ENCODE data around the gene GNAL. TPM values are rescaled to one million over a fixed set of nuclear protein-coding genes. Genes with fewer than 3 reads are reported as not detected.

GNAL gene
- total and polyA plus RNA-seq, 2 experiments from 2014 or later, result 7.5 to 21.6 TPM

GRCh38 chr18:11669948-11670275 lies 19.2 kb upstream of the GNAL start:
- H3K36me3 ChIP-seq (ENCODE audit: insufficient read depth), result no peaks in the 10 kb centered on the region
- Mint-ChIP-seq H3K4me1 (peaks cover 27% of the 10 kb centered on the region), H3K36me3 (ENCODE audit: low read depth) (no peaks in the 10 kb centered on the region), H3K4me3 (no peak overlapping the region), H3K27me3 (ENCODE audit: insufficient read depth, low read depth, poor library complexity) (peaks cover 18% of the 10 kb centered on the region), H3K9me3 (no peaks in the 10 kb centered on the region), H3K27ac (no peak overlapping the region)
- DNase-seq (ENCODE audit: low spot score) (no peak), ATAC-seq (peak; percentile 33; the same call in 2 of the 3 replicates)
- H3F3A ChIP-seq (replicated peaks; ENCODE audit: low read depth), result no peaks in the 10 kb centered on the region
- H3K4me2 ChIP-seq, result no peak overlapping the region
- H3K4me3 ChIP-seq, result no peak overlapping the region
- peak overlapping the region; percentile 85; the same call in 1 of the 2 replicates for H2AFZ ChIP-seq
- H3K4me1 ChIP-seq (ENCODE audit: insufficient read depth), result no peaks in the 10 kb centered on the region; the same call in 1 of the 2 replicates
- no peak overlapping the region for H3K27ac ChIP-seq (ENCODE audit: low read depth)
- TF ChIP-seq CTCF (conservative IDR thresholded peaks at IDR 0.05; ENCODE audit: low read depth in 2 of 2) (no peak), JUNB (IDR thresholded peaks at IDR 0.05; ENCODE audit: unreplicated experiment) (no peak)
- no peaks in the 10 kb centered on the region for H3K27me3 ChIP-seq (ENCODE audit: insufficient read depth)
- H4K20me1 ChIP-seq (replicated peaks; ENCODE audit: insufficient read depth), result no peaks in the 10 kb centered on the region
- no peaks in the 10 kb centered on the region for H3K79me2 ChIP-seq (replicated peaks; ENCODE audit: insufficient read depth)
- no peaks in the 10 kb centered on the region; the same call in 1 of the 2 replicates for H3K9me2 ChIP-seq (ENCODE audit: insufficient read depth)

GRCh38 chr18:11671156-11671555 lies 17.9 kb upstream of the GNAL start:
- H3K4me3 ChIP-seq, result no peak overlapping the region
- Mint-ChIP-seq H3K36me3 (ENCODE audit: low read depth) (no peaks in the 10 kb centered on the region), H3K4me3 (no peak overlapping the region), H3K4me1 (peaks cover 25% of the 10 kb centered on the region), H3K9me3 (no peaks in the 10 kb centered on the region), H3K27ac (no peak overlapping the region), H3K27me3 (ENCODE audit: insufficient read depth, low read depth, poor library complexity) (peaks cover 18% of the 10 kb centered on the region)
- H2AFZ ChIP-seq, result no peak overlapping the region
- no peaks in the 10 kb centered on the region for H4K20me1 ChIP-seq (replicated peaks; ENCODE audit: insufficient read depth)
- H3K4me1 ChIP-seq (ENCODE audit: insufficient read depth), result no peaks in the 10 kb centered on the region; the same call in 1 of the 2 replicates
- no peaks in the 10 kb centered on the region for H3K79me2 ChIP-seq (replicated peaks; ENCODE audit: insufficient read depth)
- H3F3A ChIP-seq (replicated peaks; ENCODE audit: low read depth), result no peaks in the 10 kb centered on the region
- H3K27ac ChIP-seq (ENCODE audit: low read depth), result no peak overlapping the region
- no peak overlapping the region for H3K4me2 ChIP-seq
- H3K27me3 ChIP-seq (ENCODE audit: insufficient read depth), result no peaks in the 10 kb centered on the region
- ATAC-seq (no peak), DNase-seq (ENCODE audit: low spot score) (no peak)
- H3K36me3 ChIP-seq (ENCODE audit: insufficient read depth), result no peaks in the 10 kb centered on the region
- no peaks in the 10 kb centered on the region; the same call in 1 of the 2 replicates for H3K9me2 ChIP-seq (ENCODE audit: insufficient read depth)
- TF ChIP-seq NANOG (IDR thresholded peaks at IDR 0.05; ENCODE audit: borderline replicate concordance) (no peak), REST (IDR thresholded peaks at IDR 0.05; ENCODE audit: unreplicated experiment) (no peak), CREB1 (CRISPR knock-in tag; IDR thresholded peaks at IDR 0.05; ENCODE audit: low read depth) (no peak), JUNB (IDR thresholded peaks at IDR 0.05; ENCODE audit: unreplicated experiment) (no peak), STAT1 (IDR thresholded peaks at IDR 0.05; ENCODE audit: unreplicated experiment) (no peak), ZNF331 (CRISPR knock-in tag; IDR thresholded peaks at IDR 0.05; ENCODE audit: low read depth) (no peak), ZNF114 (CRISPR knock-in tag; IDR thresholded peaks at IDR 0.05) (no peak), CTCF (conservative IDR thresholded peaks at IDR 0.05; ENCODE audit: low read depth in 2 of 2) (no peak)
- TF ChIP-seq, protein P1, sequence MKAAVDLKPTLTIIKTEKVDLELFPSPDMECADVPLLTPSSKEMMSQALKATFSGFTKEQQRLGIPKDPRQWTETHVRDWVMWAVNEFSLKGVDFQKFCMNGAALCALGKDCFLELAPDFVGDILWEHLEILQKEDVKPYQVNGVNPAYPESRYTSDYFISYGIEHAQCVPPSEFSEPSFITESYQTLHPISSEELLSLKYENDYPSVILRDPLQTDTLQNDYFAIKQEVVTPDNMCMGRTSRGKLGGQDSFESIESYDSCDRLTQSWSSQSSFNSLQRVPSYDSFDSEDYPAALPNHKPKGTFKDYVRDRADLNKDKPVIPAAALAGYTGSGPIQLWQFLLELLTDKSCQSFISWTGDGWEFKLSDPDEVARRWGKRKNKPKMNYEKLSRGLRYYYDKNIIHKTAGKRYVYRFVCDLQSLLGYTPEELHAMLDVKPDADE (IDR thresholded peaks at IDR 0.05), result no peak

Data from GM23338 (cell line).